Smooth muscle cell (in vitro differentiated cells): Measurements from ENCODE around the gene PNMA6E. TPM values are rescaled to one million over a fixed set of nuclear protein-coding genes. Genes with fewer than 3 reads are reported as not detected.
A peak's percentile ranks its signal among the peaks of the same experiment; 100 is the strongest.

Experiments
- DNase-seq: peaks from one replicate; lab custom pipeline; 2025; ENCODE audit not compliant: unreplicated experiment; lab: John Stamatoyannopoulos, UW
- H2AFZ ChIP-seq: fragments of 200-600 bp; sonication (generic); 2 replicates; pipeline ENCODE4 v1.6.0; 2016; ENCODE audit warnings: antibody characterized with exemption, low read depth, mild to moderate bottlenecking
- H3F3A ChIP-seq: fragments of 200-600 bp; sonication (generic); 2 replicates; pipeline ENCODE4 v1.6.0; 2017; ENCODE audit warnings: antibody characterized with exemption, low read depth
- H3K27ac ChIP-seq: fragments of 200-600 bp; sonication (generic); 2 replicates; pipeline ENCODE4 v1.5.1; 2016; ENCODE audit warnings: low read depth, mild to moderate bottlenecking
- H3K27me3 ChIP-seq: fragments of 200-600 bp; sonication (generic); 2 replicates; pipeline ENCODE4 v1.6.1; 2016; ENCODE audit warnings: low read depth, mild to moderate bottlenecking
- H3K36me3 ChIP-seq: fragments of 200-600 bp; sonication (generic); 2 replicates; pipeline ENCODE4 v1.5.1; 2016; ENCODE audit warnings: low read depth
- H3K4me1 ChIP-seq: fragments of 200-600 bp; sonication (generic); 2 replicates; pipeline ENCODE4 v1.5.1; 2016; ENCODE audit warnings: low read depth
- H3K4me2 ChIP-seq: fragments of 200-600 bp; sonication (generic); 2 replicates; pipeline ENCODE4 v1.6.0; 2016; ENCODE audit warnings: mild to moderate bottlenecking
- H3K4me3 ChIP-seq: fragments of 200-600 bp; sonication (generic); 2 replicates; pipeline ENCODE4 v1.5.1; 2016; ENCODE audit warnings: mild to moderate bottlenecking
- H3K79me2 ChIP-seq: fragments of 200-600 bp; sonication (generic); 2 replicates; pipeline ENCODE4 v1.6.0; 2016; ENCODE audit warnings: low read depth, mild to moderate bottlenecking
- H3K9ac ChIP-seq: fragments of 200-600 bp; sonication (generic); 2 replicates; pipeline ENCODE4 v1.6.0; 2016; ENCODE audit warnings: low read depth
- H3K9me3 ChIP-seq: fragments of 200-600 bp; sonication (generic); replicated peaks from 2 replicates; pipeline ENCODE4 v1.5.1; 2016; ENCODE audit warnings: low read depth
- H4K20me1 ChIP-seq: fragments of 200-600 bp; sonication (generic); 2 replicates; pipeline ENCODE4 v1.6.0; 2016; ENCODE audit warnings: low read depth
- WGBS: methylation state at CpG from one replicate; pipeline ENCODE4 v1.1.7; 2016; ENCODE audit warnings: low lambda C conversion rate; 5-methylcytosine and 5-hydroxymethylcytosine counted together
- polyA plus RNA-seq: library from polyadenylated mRNA; unstranded; fragments of >200 nt; fragmentation: Nextera tagmentation; extraction: Ambion mirVana; gene quantifications from 2 replicates; pipeline ENCODE4 v1.2.1, GENCODE V29; 2016
- total RNA-seq: library from RNA; depleted of rRNA; stranded (reverse); fragments of >200 nt; gene quantifications from 2 replicates; pipeline ENCODE4 v1.2.3, GENCODE V29; 2014
- TF ChIP-seq, protein P1 (sequence below): fragments of 200-600 bp; sonication (generic); IDR thresholded peaks from 2 replicates; pipeline ENCODE4 v1.5.1; 2017; ENCODE audit warnings: borderline replicate concordance, mild to moderate bottlenecking, antibody characterized with exemption; ENCODE audit not compliant: insufficient read depth, poor library complexity, severe bottlenecking

PNMA6E gene
- total and polyA plus RNA-seq, 2 experiments from 2014 or later = not detected

DNA sequence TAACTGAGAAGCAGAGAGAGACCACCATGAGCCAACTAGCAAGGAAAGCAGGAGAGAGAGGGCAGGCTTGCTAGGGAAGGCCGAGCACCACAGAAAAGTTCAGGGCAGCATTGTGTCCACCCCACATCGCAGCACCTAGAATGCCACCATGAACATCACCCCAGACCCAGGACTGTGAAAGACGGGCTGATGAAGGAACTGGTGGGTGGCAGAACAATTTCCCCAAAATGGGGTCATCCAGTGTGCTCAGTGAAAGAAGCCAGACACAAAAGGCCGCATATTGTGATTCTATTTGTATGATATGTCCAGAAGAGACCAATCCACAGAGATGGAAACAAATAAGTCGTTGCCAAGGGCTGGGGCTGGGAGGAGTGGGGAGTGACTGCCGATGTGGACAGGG is 16.8 kb downstream of the PNMA6E start:
- Histone ChIP-seq H3K27ac (no peak overlapping the region), H3K27me3 (no peaks in the 10 kb centered on the region), H2AFZ (no peak overlapping the region), H3K79me2 (no peaks in the 10 kb centered on the region), H3K4me2 (no peak overlapping the region), H3K4me3 (no peak overlapping the region), H3K36me3 (no peaks in the 10 kb centered on the region), H3F3A (no peaks in the 10 kb centered on the region), H4K20me1 (no peaks in the 10 kb centered on the region), H3K9ac (no peak overlapping the region), H3K9me3 (no peaks in the 10 kb centered on the region), H3K4me1 (no peaks in the 10 kb centered on the region)
- no peak for DNase-seq
- whole genome bisulfite sequencing = 76% methylated on average over 6 of the region's 6 CpGs
- TF ChIP-seq, protein P1, sequence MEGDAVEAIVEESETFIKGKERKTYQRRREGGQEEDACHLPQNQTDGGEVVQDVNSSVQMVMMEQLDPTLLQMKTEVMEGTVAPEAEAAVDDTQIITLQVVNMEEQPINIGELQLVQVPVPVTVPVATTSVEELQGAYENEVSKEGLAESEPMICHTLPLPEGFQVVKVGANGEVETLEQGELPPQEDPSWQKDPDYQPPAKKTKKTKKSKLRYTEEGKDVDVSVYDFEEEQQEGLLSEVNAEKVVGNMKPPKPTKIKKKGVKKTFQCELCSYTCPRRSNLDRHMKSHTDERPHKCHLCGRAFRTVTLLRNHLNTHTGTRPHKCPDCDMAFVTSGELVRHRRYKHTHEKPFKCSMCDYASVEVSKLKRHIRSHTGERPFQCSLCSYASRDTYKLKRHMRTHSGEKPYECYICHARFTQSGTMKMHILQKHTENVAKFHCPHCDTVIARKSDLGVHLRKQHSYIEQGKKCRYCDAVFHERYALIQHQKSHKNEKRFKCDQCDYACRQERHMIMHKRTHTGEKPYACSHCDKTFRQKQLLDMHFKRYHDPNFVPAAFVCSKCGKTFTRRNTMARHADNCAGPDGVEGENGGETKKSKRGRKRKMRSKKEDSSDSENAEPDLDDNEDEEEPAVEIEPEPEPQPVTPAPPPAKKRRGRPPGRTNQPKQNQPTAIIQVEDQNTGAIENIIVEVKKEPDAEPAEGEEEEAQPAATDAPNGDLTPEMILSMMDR = no peak

DNA sequence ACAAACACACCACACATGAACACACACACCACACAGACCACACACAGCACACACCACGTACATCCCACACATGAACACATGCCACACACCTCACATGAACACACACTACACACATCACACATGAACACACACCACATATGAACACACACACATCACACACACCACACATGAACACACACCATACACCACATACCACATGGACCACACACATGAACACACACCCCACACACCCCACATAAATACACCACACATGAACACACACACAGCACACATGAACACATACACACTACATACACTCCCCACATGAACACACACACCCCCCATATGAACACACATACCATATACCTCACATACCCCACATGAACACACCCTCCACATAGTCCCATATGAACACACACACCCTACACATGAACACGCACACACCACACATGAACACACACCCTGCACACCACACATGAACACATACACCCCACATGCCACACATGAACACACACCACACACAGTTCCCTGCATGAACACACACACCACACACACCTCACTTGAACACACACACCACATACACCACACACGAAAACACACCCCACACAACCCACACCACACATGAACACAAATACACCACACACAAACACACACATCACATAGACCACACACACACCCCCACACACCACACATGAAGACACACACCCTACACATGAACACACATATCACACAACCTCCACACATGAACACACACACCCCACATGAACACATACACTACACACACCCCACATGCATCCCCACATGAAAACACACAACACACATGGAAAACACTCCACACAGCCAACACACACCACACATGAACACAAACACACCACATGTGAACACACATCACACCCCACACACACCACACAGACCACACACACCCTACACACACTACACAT is 18.3 kb downstream of the PNMA6E start:
- Histone ChIP-seq H3F3A (no peaks in the 10 kb centered on the region), H3K9me3 (no peaks in the 10 kb centered on the region), H3K27me3 (no peaks in the 10 kb centered on the region), H3K79me2 (no peaks in the 10 kb centered on the region), H2AFZ (no peak overlapping the region), H3K4me3 (no peak overlapping the region), H4K20me1 (no peaks in the 10 kb centered on the region), H3K4me1 (no peaks in the 10 kb centered on the region), H3K9ac (no peak overlapping the region), H3K4me2 (no peak overlapping the region), H3K36me3 (no peaks in the 10 kb centered on the region), H3K27ac (peak overlapping the region; percentile 95)
- 83% methylated on average over 2 of the region's 3 CpGs for WGBS
- DNase-seq = no peak
- TF ChIP-seq, protein P1 = no peak

DNA sequence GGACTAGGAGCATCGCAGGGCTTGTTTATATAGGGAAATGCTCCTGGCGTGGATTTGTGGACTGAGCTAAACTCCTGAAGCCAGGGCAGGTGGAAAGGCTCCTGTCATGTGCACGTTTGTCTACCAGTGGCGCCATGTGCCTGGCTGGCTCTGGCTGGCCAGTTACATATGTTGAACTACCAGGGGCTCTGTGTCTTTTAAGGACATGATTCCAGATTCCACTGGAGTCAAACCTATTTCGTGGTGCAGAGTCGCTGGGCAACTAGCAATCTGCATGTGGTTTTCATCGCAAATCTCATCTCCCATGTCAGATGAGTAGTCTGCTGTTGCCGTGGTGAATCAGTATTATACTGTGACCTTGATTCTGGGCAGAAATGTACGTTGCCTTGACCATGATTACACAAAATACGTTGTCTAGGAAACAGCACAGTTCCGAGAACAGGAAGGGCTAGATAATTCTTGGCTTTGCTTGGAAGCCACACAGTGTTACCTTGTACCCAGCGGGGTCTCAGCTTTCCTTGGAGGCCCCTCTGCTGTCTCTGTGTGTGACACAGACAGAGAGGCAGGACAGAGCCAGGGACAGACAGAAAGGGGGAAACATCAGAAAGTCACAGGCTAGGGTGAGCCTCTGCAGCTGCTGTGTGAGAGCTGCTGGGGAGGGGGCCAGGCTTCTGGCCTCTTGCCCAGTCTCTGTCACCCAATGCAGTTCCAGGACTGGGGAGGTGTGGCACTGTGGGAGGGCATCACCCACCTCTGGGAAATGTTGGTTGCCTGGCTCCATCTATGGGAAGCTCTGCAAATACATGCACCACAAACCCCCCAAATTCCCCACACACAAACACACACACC is 19.2 kb downstream of the PNMA6E start:
- H3K4me3 ChIP-seq = no peak overlapping the region
- 59% methylated on average over 12 of the region's 12 CpGs for WGBS

More for the DNA sequence above, 19.2 kb downstream of the PNMA6E start:
- H3K27ac ChIP-seq = peak overlapping the region; percentile 95
- no peaks in the 10 kb centered on the region for H3K79me2 ChIP-seq
- no peaks in the 10 kb centered on the region for H3F3A ChIP-seq
- H3K4me2 ChIP-seq = peak overlapping the region; percentile 57
- H2AFZ ChIP-seq = no peak overlapping the region
- TF ChIP-seq, protein P1 = no peak
- H3K9me3 ChIP-seq = no peaks in the 10 kb centered on the region
- H4K20me1 ChIP-seq = no peaks in the 10 kb centered on the region
- peak; percentile 16 for DNase-seq
- H3K36me3 ChIP-seq = no peaks in the 10 kb centered on the region
- H3K27me3 ChIP-seq = no peaks in the 10 kb centered on the region
- H3K4me1 ChIP-seq = no peaks in the 10 kb centered on the region
- H3K9ac ChIP-seq = peak overlapping the region; percentile 82
